ENCODE results near the gene KLHDC10.
"Not testable (repeated sequence)": the region's sequence is repeated elsewhere in the genome, so short reads cannot be mapped to it uniquely, and the experiment has no call there.

DNA sequence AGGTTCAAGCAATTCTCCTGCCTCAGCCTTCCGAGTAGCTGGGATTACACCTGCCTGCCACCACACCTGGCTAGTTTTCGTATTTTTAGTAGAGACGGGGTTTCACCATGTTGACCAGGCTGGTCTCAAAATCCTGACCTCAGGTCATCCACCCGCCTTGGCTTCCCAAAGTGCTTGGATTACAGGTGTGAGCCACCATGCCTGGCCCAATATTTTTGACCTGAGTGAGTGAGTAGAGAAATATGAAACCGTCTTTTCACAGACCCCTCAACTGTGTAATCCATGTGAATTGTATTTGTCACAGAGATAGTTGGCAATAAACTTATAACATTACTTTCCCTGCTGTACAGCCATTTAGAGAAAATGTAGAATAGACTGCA, 43.1 kb downstream of the KLHDC10 start:
- not testable (repeated sequence) for TF ChIP-seq POLR2AphosphoS5 (IDR thresholded peaks at IDR 0.05)
- TF ChIP-seq, protein P1, sequence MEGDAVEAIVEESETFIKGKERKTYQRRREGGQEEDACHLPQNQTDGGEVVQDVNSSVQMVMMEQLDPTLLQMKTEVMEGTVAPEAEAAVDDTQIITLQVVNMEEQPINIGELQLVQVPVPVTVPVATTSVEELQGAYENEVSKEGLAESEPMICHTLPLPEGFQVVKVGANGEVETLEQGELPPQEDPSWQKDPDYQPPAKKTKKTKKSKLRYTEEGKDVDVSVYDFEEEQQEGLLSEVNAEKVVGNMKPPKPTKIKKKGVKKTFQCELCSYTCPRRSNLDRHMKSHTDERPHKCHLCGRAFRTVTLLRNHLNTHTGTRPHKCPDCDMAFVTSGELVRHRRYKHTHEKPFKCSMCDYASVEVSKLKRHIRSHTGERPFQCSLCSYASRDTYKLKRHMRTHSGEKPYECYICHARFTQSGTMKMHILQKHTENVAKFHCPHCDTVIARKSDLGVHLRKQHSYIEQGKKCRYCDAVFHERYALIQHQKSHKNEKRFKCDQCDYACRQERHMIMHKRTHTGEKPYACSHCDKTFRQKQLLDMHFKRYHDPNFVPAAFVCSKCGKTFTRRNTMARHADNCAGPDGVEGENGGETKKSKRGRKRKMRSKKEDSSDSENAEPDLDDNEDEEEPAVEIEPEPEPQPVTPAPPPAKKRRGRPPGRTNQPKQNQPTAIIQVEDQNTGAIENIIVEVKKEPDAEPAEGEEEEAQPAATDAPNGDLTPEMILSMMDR (IDR thresholded peaks at IDR 0.05) = not testable (repeated sequence)
